H1 (cell line): ENCODE measurements around the gene CLPTM1L. TPM values are rescaled to one million over a fixed set of nuclear protein-coding genes. Genes with fewer than 3 reads are reported as not detected.

ENCODE experiments used
- CTCF ChIA-PET: fragments of 300-600 bp; sonication (Branson Sonifier 250); formaldehyde crosslinking; loops from one replicate; lab custom pipeline; 2021; ENCODE audit not compliant: partially characterized antibody; lab: Charles Lee
- POLR2A ChIA-PET: fragments of 300-600 bp; sonication (Branson Sonifier 250); formaldehyde crosslinking; loops from one replicate; lab custom pipeline; 2021; ENCODE audit warnings: inconsistent platforms; ENCODE audit not compliant: partially characterized antibody; lab: Charles Lee
- DNase-seq, 2 experiments: peaks; one replicate each; pipeline versions ENCODE4 v3.0.0 to v3.0.0-alpha.2; 2010 to 2022; ENCODE audit warnings: low spot score in 2 of 2, low read depth in 1 of 2, mixed read lengths in 1 of 2
- FAIRE-seq: peaks from 2 replicates; lab custom pipeline; 2011; peaks lifted over from hg19 to GRCh38; lab: Jason Lieb, UNC
- H2AFZ ChIP-seq: 2 replicates; pipeline ENCODE4 v1.8.1; 2012; ENCODE audit warnings: low read length, inconsistent platforms
- H2AK5ac ChIP-seq: 2 replicates; pipeline ENCODE4 v1.6.1; 2013; ENCODE audit warnings: low read depth, low read length
- H2BK120ac ChIP-seq: replicated peaks from 2 replicates; pipeline ENCODE3; 2013; ENCODE audit warnings: low read depth, low read length, inconsistent platforms
- H2BK12ac ChIP-seq: 2 replicates; pipeline ENCODE4 v1.6.1; 2013; ENCODE audit warnings: low read depth, low read length
- H2BK15ac ChIP-seq: 2 replicates; pipeline ENCODE4 v1.6.1; 2013; ENCODE audit warnings: low read length
- H2BK20ac ChIP-seq: 2 replicates; pipeline ENCODE4 v1.6.1; 2013; ENCODE audit warnings: low read length
- H2BK5ac ChIP-seq: 2 replicates; pipeline ENCODE4 v1.6.1; 2013; ENCODE audit warnings: low read depth, low read length
- H3K14ac ChIP-seq: 2 replicates; pipeline ENCODE4 v1.6.1; 2013; ENCODE audit warnings: inconsistent platforms; ENCODE audit not compliant: insufficient read length
- H3K18ac ChIP-seq: 2 replicates; pipeline ENCODE4 v1.6.1; 2013; ENCODE audit warnings: low read length; ENCODE audit errors: extremely low read depth
- H3K23ac ChIP-seq: 2 replicates; pipeline ENCODE4 v1.6.1; 2013; ENCODE audit warnings: inconsistent platforms; ENCODE audit not compliant: insufficient read length
- H3K23me2 ChIP-seq: 2 replicates; pipeline ENCODE4 v1.6.1; 2013; ENCODE audit warnings: low read depth, low read length
- H3K27ac ChIP-seq: 2 replicates; pipeline ENCODE4 v1.6.1; 2011; ENCODE audit warnings: low read depth, low read length, inconsistent platforms
- H3K27me3 ChIP-seq, 4 experiments: replicated peaks in 1 of 4; 1 replicate in 1 of 4; 2 replicates in 3 of 4; pipeline versions ENCODE4 v1.6.1 to v1.8.1; 2011 to 2013; ENCODE audit warnings: low read length in 3 of 4, mild to moderate bottlenecking in 3 of 4, inconsistent platforms in 2 of 4, mixed read lengths in 2 of 4, moderate library complexity in 1 of 4; ENCODE audit not compliant: control insufficient read depth in 3 of 4, insufficient read depth in 3 of 4; ENCODE audit errors: extremely low read depth in 1 of 4
- H3K36me3 ChIP-seq, 4 experiments: 2 replicates each; pipeline versions ENCODE4 v1.6.1 to v1.8.1; 2011 to 2013; ENCODE audit warnings: mild to moderate bottlenecking in 4 of 4, low read length in 3 of 4, moderate library complexity in 2 of 4, control low read depth in 1 of 4, inconsistent platforms in 1 of 4; ENCODE audit not compliant: insufficient read depth in 4 of 4, control insufficient read depth in 2 of 4
- H3K4ac ChIP-seq: replicated peaks from 2 replicates; pipeline ENCODE3; 2013; ENCODE audit warnings: low read length, low read depth, mixed read lengths, inconsistent platforms; ENCODE audit not compliant: insufficient read length
- H3K4me1 ChIP-seq, 4 experiments: replicated peaks in 1 of 4; 1 replicate in 1 of 4; 2 replicates in 3 of 4; pipeline versions ENCODE4 v1.6.1 to v1.8.1; 2011 to 2013; ENCODE audit warnings: low read length in 3 of 4, inconsistent platforms in 2 of 4, mixed read lengths in 1 of 4; ENCODE audit not compliant: insufficient read depth in 4 of 4, control insufficient read depth in 3 of 4
- H3K4me2 ChIP-seq, 2 experiments: 2 replicates each; pipeline versions ENCODE4 v1.6.1 to v1.8.1; 2011 to 2013; ENCODE audit warnings: low read depth in 2 of 2, low read length in 2 of 2, control low read depth in 1 of 2, inconsistent platforms in 1 of 2, mild to moderate bottlenecking in 1 of 2; ENCODE audit not compliant: insufficient read depth in 1 of 2
- H3K4me3 ChIP-seq, 4 experiments: fragments of 200-600, 300-600 bp in 1 of 4; sonication (generic), shearing (Covaris generic), sonication (Bioruptor Twin) in 1 of 4; 2 replicates each; pipeline versions ENCODE4 v1.5.1 to v1.8.1; 2011 to 2016; ENCODE audit warnings: low read length in 4 of 4, low read depth in 3 of 4, control low read depth in 2 of 4, inconsistent platforms in 2 of 4, mild to moderate bottlenecking in 2 of 4, mixed read lengths in 1 of 4, moderate library complexity in 1 of 4; ENCODE audit not compliant: insufficient read depth in 2 of 4; ENCODE audit errors: extremely low read depth in 1 of 4
- H3K56ac ChIP-seq: replicated peaks from 2 replicates; pipeline ENCODE3; 2013; ENCODE audit warnings: low read depth, mild to moderate bottlenecking, mixed read lengths, low read length, inconsistent platforms; ENCODE audit not compliant: insufficient read length
- H3K79me1 ChIP-seq: 2 replicates; pipeline ENCODE4 v1.6.1; 2013; ENCODE audit warnings: low read depth, low read length, control low read depth
- H3K79me2 ChIP-seq, 2 experiments: 2 replicates each; pipeline versions ENCODE4 v1.6.1 to v1.8.1; 2012 to 2013; ENCODE audit warnings: low read length in 2 of 2, mild to moderate bottlenecking in 2 of 2, inconsistent platforms in 1 of 2; ENCODE audit not compliant: insufficient read depth in 2 of 2, control insufficient read depth in 1 of 2
- H3K9ac ChIP-seq, 4 experiments: replicated peaks in 1 of 4; 1 replicate in 1 of 4; 2 replicates in 3 of 4; pipeline versions ENCODE4 v1.6.1 to v1.8.1; 2011 to 2013; ENCODE audit warnings: low read depth in 3 of 4, low read length in 3 of 4, control low read depth in 2 of 4, mild to moderate bottlenecking in 2 of 4, moderate library complexity in 2 of 4, inconsistent platforms in 1 of 4; ENCODE audit errors: extremely low read depth in 1 of 4
- H3K9me3 ChIP-seq, 2 experiments: 2 replicates each; pipeline versions ENCODE4 v1.6.1 to v1.8.1; 2012 to 2013; ENCODE audit warnings: mild to moderate bottlenecking in 2 of 2, moderate library complexity in 2 of 2, control low read depth in 1 of 2, inconsistent platforms in 1 of 2, low read depth in 1 of 2, low read length in 1 of 2, mixed read lengths in 1 of 2; ENCODE audit not compliant: insufficient read depth in 2 of 2
- H4K20me1 ChIP-seq, 2 experiments: replicated peaks in 1 of 2; 2 replicates each; pipeline versions ENCODE3 to v1.8.1; 2011 to 2013; ENCODE audit warnings: inconsistent platforms in 2 of 2, low read length in 2 of 2, mild to moderate bottlenecking in 1 of 2; ENCODE audit not compliant: insufficient read depth in 2 of 2, control insufficient read depth in 1 of 2
- H4K5ac ChIP-seq: 2 replicates; pipeline ENCODE4 v1.6.1; 2013; ENCODE audit warnings: low read length, low read depth, mixed read lengths, inconsistent platforms; ENCODE audit not compliant: insufficient read length
- H4K8ac ChIP-seq: 2 replicates; pipeline ENCODE4 v1.8.0; 2013; ENCODE audit warnings: mild to moderate bottlenecking, moderate library complexity, low read length, inconsistent platforms; ENCODE audit not compliant: insufficient read depth; ENCODE audit errors: extremely low read depth
- H4K91ac ChIP-seq: replicated peaks from 2 replicates; pipeline ENCODE3; 2013; ENCODE audit warnings: low read length, mixed read lengths, inconsistent platforms; ENCODE audit not compliant: insufficient read length
- CBX8 ChIP-seq: fragments of 300-800, 300-1000 bp; sonication (generic); IDR thresholded peaks from 2 replicates; pipeline ENCODE4 v1.7.1; 2016; ENCODE audit warnings: low read depth, low read length, borderline replicate concordance
- E2F6 ChIP-seq: IDR thresholded peaks from 2 replicates; pipeline ENCODE4 v1.6.1; 2012; ENCODE audit warnings: inconsistent platforms
- EZH2 ChIP-seq: fragments of 200-600 bp; sonication (generic); IDR thresholded peaks from 2 replicates; pipeline ENCODE4 v1.7.1; 2012; ENCODE audit warnings: low read depth, mild to moderate bottlenecking, moderate library complexity, low read length, inconsistent platforms; ENCODE audit not compliant: severe bottlenecking
- GABPA ChIP-seq: IDR thresholded peaks from 2 replicates; pipeline ENCODE4 v1.6.1; 2011; ENCODE audit warnings: mild to moderate bottlenecking, low read length, moderate library complexity, borderline replicate concordance; ENCODE audit not compliant: insufficient read depth
- JUND ChIP-seq: IDR thresholded peaks from 2 replicates; pipeline ENCODE4 v1.6.1; 2011; ENCODE audit warnings: mild to moderate bottlenecking, improper control_type of control experiment, low read length
- KDM5A ChIP-seq: fragments of 200-600 bp; IDR thresholded peaks from 2 replicates; pipeline ENCODE4 v1.7.1; 2012; ENCODE audit warnings: mild to moderate bottlenecking, low read length, inconsistent platforms, mixed read lengths
- MAX ChIP-seq: IDR thresholded peaks from 2 replicates; pipeline ENCODE4 v1.6.1; 2012; ENCODE audit warnings: inconsistent platforms
- NRF1 ChIP-seq: IDR thresholded peaks from 2 replicates; pipeline ENCODE4 v1.6.1; 2011; ENCODE audit warnings: mild to moderate bottlenecking, low read depth, low read length, improper control_type of control experiment
- PHF8 ChIP-seq: fragments of 200-600 bp; sonication (generic); conservative IDR thresholded peaks from 2 replicates; pipeline ENCODE4 v1.7.1; 2012; ENCODE audit warnings: low read depth, mild to moderate bottlenecking, inconsistent platforms, low read length, moderate library complexity
- POU5F1 ChIP-seq: IDR thresholded peaks from 2 replicates; pipeline ENCODE4 v1.6.1; 2011; ENCODE audit warnings: low read depth, mild to moderate bottlenecking, low read length, moderate library complexity
- RFX5 ChIP-seq: IDR thresholded peaks from 2 replicates; pipeline ENCODE4 v1.6.1; 2011; ENCODE audit warnings: low read depth, low read length, improper control_type of control experiment, borderline replicate concordance
- SUZ12 ChIP-seq: fragments of 200-600 bp; sonication (generic); IDR thresholded peaks from 2 replicates; pipeline ENCODE4 v1.6.1; 2012; ENCODE audit warnings: mild to moderate bottlenecking, inconsistent platforms, low read length, moderate library complexity, mixed read lengths
- ZNF274 ChIP-seq: IDR thresholded peaks from 2 replicates; pipeline ENCODE4 v1.7.0; 2012; ENCODE audit warnings: low read length, borderline replicate concordance; ENCODE audit errors: extremely low read depth
- WGBS, 2 experiments: shearing (Covaris generic) in 1 of 2; methylation state at CpG; one replicate each; pipeline versions ENCODE4 v1.1.6 to v1.1.7; 2013 to 2015; ENCODE audit warnings: low lambda C conversion rate in 2 of 2, mixed read lengths in 2 of 2, inconsistent platforms in 1 of 2, low coverage in 1 of 2, missing lambda C conversion rate in 1 of 2; ENCODE audit not compliant: insufficient replicate concordance in 2 of 2, insufficient coverage in 1 of 2, insufficient read length in 1 of 2; ENCODE audit errors: extremely low coverage in 1 of 2, missing lambda C conversion rate in 1 of 2; 5-methylcytosine and 5-hydroxymethylcytosine counted together
- polyA plus RNA-seq, 7 experiments: library from polyadenylated mRNA; depleted of rRNA in 3 of 7; stranded (reverse) in 5 of 7; unstranded in 2 of 7; fragments of >200 nt in 5 of 7; fragments of 200-250 nt in 2 of 7; gene quantifications; 1 replicate in 5 of 7; 2 replicates in 1 of 7; 4 replicates in 1 of 7; pipeline versions ENCODE4 v1.2.1 to v1.2.3, GENCODE V29; 2011 to 2013; ENCODE audit warnings: missing spikeins in 2 of 7, mixed read lengths in 2 of 7
- total RNA-seq: library from RNA; stranded (reverse); fragmentation: NEBNext Ultra II Directional; extraction: Animal tissue kit (Norgen Biotek cat#: 25700); gene quantifications from 2 replicates; pipeline ENCODE4 v1.2.1, GENCODE V29; 2021

CLPTM1L gene
- total and polyA plus RNA-seq, 2 of the 8 experiments (the other 6 are each of a cell fraction or from before 2014, with no cell fraction given): 102 to 119 TPM

- Histone ChIP-seq H4K91ac (no peak overlapping the region), H2BK15ac (no peak overlapping the region), H3K18ac (no peak overlapping the region), H3K23ac (no peak overlapping the region), H3K79me2 (no peaks in the 10 kb centered on the region), H2BK120ac (no peak overlapping the region), H3K56ac (no peak overlapping the region), H2AFZ (no peak overlapping the region), H2BK20ac (no peak overlapping the region), H3K36me3 (no peaks in the 10 kb centered on the region), H3K4me2 (no peak overlapping the region), H3K27me3 (peaks cover 9 to 47% (median 40%) of the 10 kb centered on the region in 4 experiments), H4K20me1 (peaks cover 5 to 6% of the 10 kb centered on the region in 2 experiments), H3K23me2 (peaks cover 10% of the 10 kb centered on the region; the same call in 1 of the 2 replicates), H2AK5ac (no peak overlapping the region), H3K9ac (no peak overlapping the region), H3K79me1 (no peaks in the 10 kb centered on the region), H2BK12ac (no peak overlapping the region), H4K8ac (no peak overlapping the region), H4K5ac (no peak overlapping the region), H3K4ac (no peak overlapping the region), H3K9me3 (peaks cover 5 to 10% of the 10 kb centered on the region in 2 experiments; a peak in 3 of 4 replicates), H3K27ac (no peak overlapping the region), H3K4me3 (no peak overlapping the region), H3K14ac (no peak overlapping the region), H2BK5ac (no peak overlapping the region), H3K4me1 (peaks cover 0 to 17% (median 10%) of the 10 kb centered on the region in 4 experiments; a peak in 6 of 7 replicates)
- POLR2A ChIA-PET: interaction anchor here (0.5 kb wide), 1 partner anchor 39 kb away, joined by 3 read pairs; no protein-coding TSS in a partner anchor
- no peak for DNase-seq
- no peak for FAIRE-seq
- WGBS, 2 experiments: 90% methylated on average over 17 of the region's 18 CpGs; no CpG with 5 or more reads in 1 of the 2 experiments
- CTCF ChIA-PET: interaction anchor here (3.0 kb wide), 1 partner anchor 35 kb away, joined by 14 read pairs; no protein-coding TSS in a partner anchor
- TF ChIP-seq SUZ12: no peak
- TF ChIP-seq RFX5: no peak
- no peak for TF ChIP-seq E2F6
- TF ChIP-seq MAX: no peak
- TF ChIP-seq CBX8: no peak
- TF ChIP-seq GABPA: no peak
- TF ChIP-seq POU5F1: no peak
- TF ChIP-seq NRF1: no peak
- TF ChIP-seq PHF8: no peak
- TF ChIP-seq JUND: no peak
- TF ChIP-seq EZH2: no peak
- no peak for TF ChIP-seq ZNF274
- TF ChIP-seq KDM5A: no peak
Observed at GRCh38 chr5:1382248-1382700, 37.4 kb upstream of the CLPTM1L start.
